Mesothelial cell of epicardium (in vitro differentiated cells): ENCODE measurements around the gene ELMO2. TPM values are rescaled to one million over a fixed set of nuclear protein-coding genes. Genes with fewer than 3 reads are reported as not detected.

ENCODE experiments used
- DNase-seq, 2 experiments: peaks; one replicate each; pipeline ENCODE4 v3.0.0; 2021; ENCODE audit warnings: low spot score in 2 of 2; ENCODE audit not compliant: unreplicated experiment in 2 of 2
- H3K27ac Mint-ChIP-seq: 2 replicates; pipeline ENCODE4 v1.8.0; 2021; ENCODE audit warnings: mixed read lengths
- H3K27me3 Mint-ChIP-seq: 2 replicates; pipeline ENCODE4 v1.8.0; 2021; ENCODE audit warnings: low read depth, mixed read lengths
- H3K36me3 Mint-ChIP-seq: 2 replicates; pipeline ENCODE4 v1.8.0; 2021; ENCODE audit warnings: mixed read lengths
- H3K4me1 Mint-ChIP-seq: 2 replicates; pipeline ENCODE4 v1.8.0; 2021; ENCODE audit warnings: mixed read lengths
- H3K4me3 Mint-ChIP-seq: 2 replicates; pipeline ENCODE4 v1.8.0; 2021; ENCODE audit warnings: mild to moderate bottlenecking, moderate library complexity, mixed read lengths
- H3K9me3 Mint-ChIP-seq: 2 replicates; pipeline ENCODE4 v1.8.0; 2021; ENCODE audit warnings: mixed read lengths
- total RNA-seq: library from RNA; stranded (reverse); gene quantifications from 3 replicates; pipeline ENCODE4 v1.2.1, GENCODE V29; 2021
- TF ChIP-seq, protein P1 (sequence below): fragments of 200-600 bp; sonication (generic); IDR thresholded peaks from one replicate; pipeline ENCODE4 v1.5.0; 2021; ENCODE audit warnings: antibody characterized with exemption; ENCODE audit not compliant: unreplicated experiment

Gene ELMO2
- total RNA-seq, 1 donor from 2014 or later, result 53.2 TPM

DNA sequence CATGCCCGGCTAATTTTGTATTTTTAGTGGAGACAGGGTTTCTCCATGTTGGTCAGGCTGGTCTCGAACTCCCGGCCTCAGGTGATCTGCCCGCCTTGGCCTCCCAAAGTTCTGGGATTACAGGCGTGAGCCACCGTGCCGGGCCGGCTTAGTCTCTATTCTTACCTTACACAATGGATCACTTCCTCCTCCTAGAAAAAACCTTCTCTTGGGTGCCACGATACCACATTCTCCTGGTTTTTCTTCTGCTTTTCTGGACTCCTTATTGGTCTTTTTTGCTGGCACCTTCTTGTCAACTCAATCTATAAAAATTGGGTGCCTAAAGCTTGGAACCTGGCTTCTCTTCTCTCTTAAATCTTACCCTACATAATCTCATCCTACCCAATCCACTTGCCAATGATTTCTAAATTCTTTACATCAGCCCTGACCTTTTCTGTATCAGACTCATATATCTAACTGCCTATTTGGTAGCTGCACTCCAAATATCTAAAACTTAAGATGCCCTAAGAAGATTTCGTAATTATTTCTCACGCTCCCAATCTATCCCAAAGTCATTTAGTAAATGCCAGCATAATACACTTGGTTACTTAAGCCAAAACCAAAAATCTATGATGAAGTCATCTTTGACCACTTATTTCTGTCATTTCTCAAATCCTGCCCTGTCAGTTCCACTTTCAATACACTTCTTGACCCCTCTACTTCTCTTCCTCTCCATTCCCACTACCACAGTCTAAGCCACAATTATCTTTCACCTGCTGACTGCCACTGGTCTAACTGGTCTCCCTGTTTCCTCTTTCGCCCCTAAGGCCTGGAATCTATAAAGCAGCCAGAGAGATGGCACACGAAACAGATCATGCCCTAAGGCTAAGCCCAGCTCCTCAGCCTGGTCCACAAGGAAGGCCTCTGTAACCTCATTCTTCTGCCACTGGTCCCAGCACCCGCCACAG lies 43.2 kb downstream of the ELMO2 start:
- DNase-seq, result no peak
- H3K36me3 Mint-ChIP-seq, result peaks cover 8% of the 10 kb centered on the region
- TF ChIP-seq, protein P1, sequence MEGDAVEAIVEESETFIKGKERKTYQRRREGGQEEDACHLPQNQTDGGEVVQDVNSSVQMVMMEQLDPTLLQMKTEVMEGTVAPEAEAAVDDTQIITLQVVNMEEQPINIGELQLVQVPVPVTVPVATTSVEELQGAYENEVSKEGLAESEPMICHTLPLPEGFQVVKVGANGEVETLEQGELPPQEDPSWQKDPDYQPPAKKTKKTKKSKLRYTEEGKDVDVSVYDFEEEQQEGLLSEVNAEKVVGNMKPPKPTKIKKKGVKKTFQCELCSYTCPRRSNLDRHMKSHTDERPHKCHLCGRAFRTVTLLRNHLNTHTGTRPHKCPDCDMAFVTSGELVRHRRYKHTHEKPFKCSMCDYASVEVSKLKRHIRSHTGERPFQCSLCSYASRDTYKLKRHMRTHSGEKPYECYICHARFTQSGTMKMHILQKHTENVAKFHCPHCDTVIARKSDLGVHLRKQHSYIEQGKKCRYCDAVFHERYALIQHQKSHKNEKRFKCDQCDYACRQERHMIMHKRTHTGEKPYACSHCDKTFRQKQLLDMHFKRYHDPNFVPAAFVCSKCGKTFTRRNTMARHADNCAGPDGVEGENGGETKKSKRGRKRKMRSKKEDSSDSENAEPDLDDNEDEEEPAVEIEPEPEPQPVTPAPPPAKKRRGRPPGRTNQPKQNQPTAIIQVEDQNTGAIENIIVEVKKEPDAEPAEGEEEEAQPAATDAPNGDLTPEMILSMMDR, result no peak
- peak overlapping the region; percentile 83 for H3K4me3 Mint-ChIP-seq
- no peaks in the 10 kb centered on the region for H3K9me3 Mint-ChIP-seq
- H3K4me1 Mint-ChIP-seq, result peaks cover 15% of the 10 kb centered on the region
- H3K27me3 Mint-ChIP-seq, result no peaks in the 10 kb centered on the region
- peak overlapping the region; percentile 98 for H3K27ac Mint-ChIP-seq

DNA sequence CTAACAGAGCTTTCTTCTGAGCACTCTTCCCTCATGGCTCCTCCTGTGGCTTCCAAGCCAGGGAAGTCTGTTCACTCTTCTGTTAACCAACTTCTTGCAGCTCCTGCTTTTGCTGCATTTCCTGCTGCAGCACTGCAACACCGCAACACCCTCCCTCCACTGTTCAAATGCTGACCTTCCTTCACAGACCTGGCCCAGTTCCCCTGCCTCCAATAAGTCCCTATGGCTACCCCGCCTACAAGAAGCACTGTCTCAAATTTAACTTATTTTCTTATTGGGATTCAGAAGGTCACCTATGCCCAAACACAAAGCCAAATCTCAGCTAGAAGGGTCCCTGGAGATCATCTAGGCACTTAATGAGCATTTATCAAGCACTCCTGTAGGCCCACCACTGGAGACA lies 44.6 kb downstream of the ELMO2 start:
- TF ChIP-seq, protein P1, result no peak
- DNase-seq, result no peak
- Mint-ChIP-seq H3K4me3 (no peak overlapping the region), H3K27ac (no peak overlapping the region), H3K9me3 (no peaks in the 10 kb centered on the region), H3K27me3 (no peaks in the 10 kb centered on the region), H3K36me3 (peaks cover 5% of the 10 kb centered on the region), H3K4me1 (peaks cover 15% of the 10 kb centered on the region)

DNA sequence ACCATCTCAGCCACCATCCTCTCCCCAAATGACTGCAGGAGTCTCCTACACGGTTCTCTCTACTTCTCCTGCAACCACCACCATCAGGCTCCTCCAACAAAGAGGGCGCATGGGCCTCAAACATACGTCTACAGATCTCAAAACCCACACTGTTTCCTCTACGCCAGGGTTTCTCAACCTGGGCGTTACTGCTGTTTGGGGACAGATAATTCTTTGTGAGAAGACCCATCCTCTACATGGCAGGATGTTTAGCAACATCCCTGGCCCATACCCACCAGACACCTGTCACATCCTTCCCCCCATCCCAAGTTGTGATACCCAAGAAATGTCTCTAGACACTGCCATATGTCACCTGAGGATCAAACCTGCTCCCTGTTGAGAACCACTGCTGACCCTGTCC lies 45.0 kb downstream of the ELMO2 start:
- DNase-seq, result no peak
- Mint-ChIP-seq H3K4me1 (peaks cover 15% of the 10 kb centered on the region), H3K27me3 (no peaks in the 10 kb centered on the region), H3K9me3 (no peaks in the 10 kb centered on the region), H3K27ac (no peak overlapping the region), H3K4me3 (no peak overlapping the region), H3K36me3 (peaks cover 3% of the 10 kb centered on the region)
- TF ChIP-seq, protein P1, result no peak

DNA sequence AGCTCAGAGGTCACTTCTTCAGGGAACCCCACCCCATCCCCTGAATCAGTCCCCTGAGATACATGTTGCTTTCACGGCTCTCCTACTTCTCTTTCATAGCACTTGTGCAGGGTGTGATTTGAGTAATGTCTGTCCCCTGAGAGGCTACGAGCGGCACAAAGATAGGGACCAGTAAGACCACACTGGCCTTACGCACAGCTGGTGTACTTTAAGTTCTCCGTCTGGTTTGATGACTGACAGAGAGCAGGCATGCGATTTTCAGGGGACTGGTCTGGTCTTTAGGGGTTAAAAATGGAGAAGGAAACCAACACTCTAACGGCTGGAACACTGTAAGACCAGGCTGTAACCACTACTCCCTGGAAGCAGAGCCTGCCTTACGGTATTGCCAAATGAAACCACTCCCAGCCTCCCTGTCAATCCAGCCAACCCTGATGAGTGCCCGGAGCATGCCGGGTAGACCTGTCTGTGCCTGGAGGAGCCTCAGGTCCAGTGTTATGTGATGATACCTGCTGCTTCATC lies 47.1 kb downstream of the ELMO2 start:
- Mint-ChIP-seq H3K27ac (no peak overlapping the region), H3K27me3 (no peaks in the 10 kb centered on the region), H3K4me3 (no peak overlapping the region), H3K9me3 (no peaks in the 10 kb centered on the region), H3K36me3 (no peaks in the 10 kb centered on the region), H3K4me1 (peaks cover 9% of the 10 kb centered on the region)
- TF ChIP-seq, protein P1, result no peak
- DNase-seq, result no peak

DNA sequence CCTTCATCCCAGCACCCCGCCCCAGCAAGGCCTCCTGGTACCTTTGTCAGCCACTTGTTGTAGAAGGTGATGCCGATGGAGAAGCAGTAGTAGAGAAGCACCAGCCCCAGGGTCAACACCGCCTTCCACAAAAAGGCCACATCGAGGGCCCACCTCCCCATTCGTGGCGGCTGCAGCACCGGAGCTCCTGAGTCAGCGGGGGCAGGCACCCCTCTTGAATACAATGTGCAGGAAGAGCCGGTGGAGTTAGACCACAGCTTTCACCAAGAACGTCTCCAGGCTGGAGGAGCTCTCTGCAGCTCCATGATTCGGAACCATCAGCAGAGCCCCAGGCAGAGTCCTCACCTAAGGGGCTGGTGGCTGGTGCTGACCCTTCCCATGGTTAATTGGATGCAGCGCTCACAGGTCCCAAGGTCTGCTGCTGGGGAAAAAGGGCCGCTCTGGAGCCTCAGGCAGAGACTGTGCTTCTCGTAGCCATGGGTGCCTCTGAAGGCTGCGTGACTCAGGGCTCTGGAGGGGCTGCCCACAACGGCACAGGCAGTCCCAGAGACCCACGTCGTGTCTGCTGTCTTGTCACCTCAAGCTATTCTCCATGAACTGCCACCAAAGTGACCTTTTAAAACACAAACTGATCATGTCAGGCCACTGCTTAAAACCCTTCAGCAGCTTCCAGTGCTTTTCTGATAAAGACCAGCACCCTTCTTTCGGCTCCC lies 47.9 kb downstream of the ELMO2 start:
- TF ChIP-seq, protein P1, result no peak
- H3K4me3 Mint-ChIP-seq, result no peak overlapping the region
- peaks cover 3% of the 10 kb centered on the region for H3K36me3 Mint-ChIP-seq
- H3K27ac Mint-ChIP-seq, result no peak overlapping the region
- H3K27me3 Mint-ChIP-seq, result no peaks in the 10 kb centered on the region
- H3K9me3 Mint-ChIP-seq, result no peaks in the 10 kb centered on the region
- H3K4me1 Mint-ChIP-seq, result peaks cover 6% of the 10 kb centered on the region
- no peak for DNase-seq
